Measurements from ENCODE around the gene CCDC137. TPM values are rescaled to one million over a fixed set of nuclear protein-coding genes. Genes with fewer than 3 reads are reported as not detected.

CCDC137 gene
- total RNA-seq, 1 donor from 2014 or later = 41.3 TPM

DNA sequence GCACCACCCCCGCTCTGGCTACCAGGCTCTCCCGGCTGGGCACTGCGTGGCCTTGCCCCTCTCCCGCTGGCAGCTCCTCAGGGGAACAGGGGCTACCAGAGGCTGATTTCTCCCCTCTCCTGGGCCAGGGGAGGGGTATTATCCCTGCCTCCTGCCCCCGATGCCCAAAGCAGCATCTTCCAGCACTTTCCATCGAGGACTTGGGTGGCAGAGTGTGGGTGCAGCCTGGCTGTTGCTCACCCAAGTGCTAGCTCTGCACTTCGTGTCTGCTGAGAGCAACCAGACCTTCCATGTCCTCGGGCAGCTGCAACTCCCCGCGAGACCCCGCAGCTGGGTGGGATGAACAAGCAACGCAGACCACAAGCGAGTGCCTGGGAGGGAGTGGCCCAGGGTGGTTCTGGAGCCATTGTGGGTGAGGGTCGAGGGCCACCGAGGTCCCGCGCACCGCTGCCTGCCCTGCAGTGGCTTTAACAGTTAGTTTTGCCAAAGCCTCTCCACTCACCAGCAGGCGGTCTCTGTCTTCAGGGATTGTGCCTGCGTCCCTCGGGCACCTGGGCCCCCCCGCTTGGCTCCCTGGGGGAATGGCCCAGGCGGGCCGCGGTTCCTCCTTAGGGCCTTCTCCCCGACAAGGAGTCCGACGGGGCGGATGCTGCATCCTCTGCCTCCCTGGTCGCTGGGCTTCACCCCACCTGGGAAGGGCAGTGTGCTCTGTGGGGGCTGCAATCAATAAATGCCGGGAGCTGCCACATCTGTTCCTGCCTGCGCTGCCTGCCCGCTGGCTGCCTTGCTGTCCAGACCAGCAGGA, 53.9 kb downstream of the CCDC137 start:
- no peaks in the 10 kb centered on the region for H3K4me1 Mint-ChIP-seq
- H3K27me3 Mint-ChIP-seq = peaks cover 9% of the 10 kb centered on the region
- no peak overlapping the region for H3K27ac Mint-ChIP-seq
- no peak for DNase-seq
- H3K9me3 Mint-ChIP-seq = no peaks in the 10 kb centered on the region
- no peak for ATAC-seq (ENCODE audit: low read depth)
- POLR2A ChIA-PET = interaction anchor here (1.0 kb wide), 1 partner anchor 18 kb away, joined by 3 read pairs; the partner anchor contains the start of gene MRPL12
- TF ChIP-seq, protein P1, sequence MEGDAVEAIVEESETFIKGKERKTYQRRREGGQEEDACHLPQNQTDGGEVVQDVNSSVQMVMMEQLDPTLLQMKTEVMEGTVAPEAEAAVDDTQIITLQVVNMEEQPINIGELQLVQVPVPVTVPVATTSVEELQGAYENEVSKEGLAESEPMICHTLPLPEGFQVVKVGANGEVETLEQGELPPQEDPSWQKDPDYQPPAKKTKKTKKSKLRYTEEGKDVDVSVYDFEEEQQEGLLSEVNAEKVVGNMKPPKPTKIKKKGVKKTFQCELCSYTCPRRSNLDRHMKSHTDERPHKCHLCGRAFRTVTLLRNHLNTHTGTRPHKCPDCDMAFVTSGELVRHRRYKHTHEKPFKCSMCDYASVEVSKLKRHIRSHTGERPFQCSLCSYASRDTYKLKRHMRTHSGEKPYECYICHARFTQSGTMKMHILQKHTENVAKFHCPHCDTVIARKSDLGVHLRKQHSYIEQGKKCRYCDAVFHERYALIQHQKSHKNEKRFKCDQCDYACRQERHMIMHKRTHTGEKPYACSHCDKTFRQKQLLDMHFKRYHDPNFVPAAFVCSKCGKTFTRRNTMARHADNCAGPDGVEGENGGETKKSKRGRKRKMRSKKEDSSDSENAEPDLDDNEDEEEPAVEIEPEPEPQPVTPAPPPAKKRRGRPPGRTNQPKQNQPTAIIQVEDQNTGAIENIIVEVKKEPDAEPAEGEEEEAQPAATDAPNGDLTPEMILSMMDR (IDR thresholded peaks at IDR 0.05) = no peak
- H3K36me3 Mint-ChIP-seq (ENCODE audit: low read depth) = no peaks in the 10 kb centered on the region
- intact Hi-C loops (cut with micrococcal nuclease) = no loop called here
- H3K4me3 Mint-ChIP-seq = no peak overlapping the region
- CTCF ChIA-PET = no interaction called here

DNA sequence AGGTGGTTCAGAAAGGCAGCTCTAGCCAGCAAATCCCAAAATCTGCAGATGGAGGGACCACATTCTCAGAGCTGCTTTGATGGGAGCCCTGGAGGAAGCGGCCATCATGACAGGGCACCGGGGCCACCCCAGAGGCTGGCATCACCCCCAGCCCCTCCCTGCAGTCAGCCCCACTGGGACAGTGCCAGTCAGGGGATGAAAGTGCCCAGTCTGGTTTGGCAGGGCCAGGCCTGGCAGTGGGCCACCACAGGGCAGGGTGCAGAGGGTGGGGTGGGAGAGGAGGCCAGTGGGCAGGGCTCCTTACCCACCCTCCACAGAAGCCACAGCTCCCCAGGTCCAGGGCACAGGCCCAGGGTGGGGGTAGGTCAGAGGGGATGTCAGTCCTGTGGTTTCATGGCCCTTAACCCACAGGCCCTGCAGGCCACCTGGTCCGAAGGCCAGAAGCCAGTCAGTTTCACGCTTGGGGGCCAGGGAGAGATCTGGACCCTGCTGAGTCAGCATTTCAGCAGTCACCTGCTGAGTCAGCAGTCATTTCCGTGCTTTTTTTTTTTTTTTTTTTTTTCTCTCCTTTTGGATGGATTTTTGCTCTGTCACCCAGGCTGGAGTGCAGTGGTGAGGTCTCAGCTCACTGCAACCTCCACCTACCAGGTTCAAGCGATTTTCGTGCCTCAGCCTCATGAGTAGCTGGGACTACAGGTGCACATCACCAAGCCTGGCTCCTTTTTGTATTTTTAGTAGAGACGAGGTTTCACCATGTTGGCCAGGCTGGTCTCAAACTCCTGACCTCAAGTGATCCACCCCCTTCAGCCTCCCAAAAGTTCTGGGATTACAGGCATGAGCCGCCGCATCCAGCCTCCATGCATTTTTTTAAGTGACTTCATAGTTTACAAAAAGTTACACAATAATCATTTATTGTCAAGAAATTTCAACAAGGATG, 55.9 kb downstream of the CCDC137 start:
- ChIA-PET CTCF (no interaction called here), POLR2A (interaction anchor here (0.7 kb wide), 1 partner anchor 109 kb away, joined by 3 read pairs; no protein-coding TSS in a partner anchor)
- Mint-ChIP-seq H3K27me3 (peaks cover 12% of the 10 kb centered on the region), H3K4me1 (no peaks in the 10 kb centered on the region), H3K9me3 (no peaks in the 10 kb centered on the region), H3K4me3 (no peak overlapping the region), H3K36me3 (ENCODE audit: low read depth) (no peaks in the 10 kb centered on the region), H3K27ac (no peak overlapping the region)
- intact Hi-C loops (cut with micrococcal nuclease) = no loop called here
- no peak for DNase-seq
- TF ChIP-seq, protein P1 (IDR thresholded peaks at IDR 0.05) = no peak
- ATAC-seq (ENCODE audit: low read depth) = no peak

Other genes starting within 250 kb of the CCDC137 start
- 2,863 and 2,949 TPM in 2 replicates for gene ACTG1, start 153.9 kb upstream of the CCDC137 start, total RNA-seq
- gene FSCN2, start 138.4 kb upstream of the CCDC137 start, total RNA-seq = 3.2 and 5.5 TPM in 2 replicates
- gene FAAP100, start 114.4 kb upstream of the CCDC137 start, total RNA-seq = 42.6 and 48.2 TPM in 2 replicates
- 96.8 and 132 TPM in 2 replicates for gene NPLOC4, start 29.6 kb upstream of the CCDC137 start, total RNA-seq
- 0.34 and 0.95 TPM in 2 replicates for gene TSPAN10, start 29.5 kb upstream of the CCDC137 start, total RNA-seq
- 0.42 and 1.2 TPM in 2 replicates for gene PDE6G, start 10.2 kb upstream of the CCDC137 start, total RNA-seq
- 36.7 and 37.3 TPM in 2 replicates for gene OXLD1, start 132 bp upstream of the CCDC137 start, total RNA-seq
- 30.7 and 33.3 TPM in 2 replicates for gene ARL16, start 17.1 kb downstream of the CCDC137 start, total RNA-seq
- 132 and 151 TPM in 2 replicates for gene HGS, start 17.3 kb downstream of the CCDC137 start, total RNA-seq
- 68.8 and 69.8 TPM in 2 replicates for gene MRPL12, start 36.6 kb downstream of the CCDC137 start, total RNA-seq
- gene SLC25A10, start 45.5 kb downstream of the CCDC137 start, total RNA-seq = 6.1 and 6.4 TPM in 2 replicates
- gene GCGR, start 137.4 kb downstream of the CCDC137 start, total RNA-seq = 0.20 TPM in 1 of 2 replicates, not detected in the other
- 75.0 and 90.4 TPM in 2 replicates for gene MCRIP1, start 166.6 kb downstream of the CCDC137 start, total RNA-seq
- gene PPP1R27, start 168.3 kb downstream of the CCDC137 start, total RNA-seq = not detected in 2 replicates
- 202 and 225 TPM in 2 replicates for gene P4HB, start 193.8 kb downstream of the CCDC137 start, total RNA-seq
- 396 and 464 TPM in 2 replicates for gene ARHGDIA, start 204.6 kb downstream of the CCDC137 start, total RNA-seq
- gene ALYREF, start 224.8 kb downstream of the CCDC137 start, total RNA-seq = 85.3 and 99.3 TPM in 2 replicates
- gene ANAPC11, start 225.0 kb downstream of the CCDC137 start, total RNA-seq = 64.2 and 83.8 TPM in 2 replicates
- 0.24 and 0.27 TPM in 2 replicates for gene NPB, start 235.5 kb downstream of the CCDC137 start, total RNA-seq
- 40.3 and 44.1 TPM in 2 replicates for gene PCYT2, start 244.7 kb downstream of the CCDC137 start, total RNA-seq